ENCODE results near the gene FOXN4. TPM values are rescaled to one million over a fixed set of nuclear protein-coding genes. Genes with fewer than 3 reads are reported as not detected.

Gene FOXN4
- total RNA-seq, 4 donors from 2014 or later = not detected

DNA sequence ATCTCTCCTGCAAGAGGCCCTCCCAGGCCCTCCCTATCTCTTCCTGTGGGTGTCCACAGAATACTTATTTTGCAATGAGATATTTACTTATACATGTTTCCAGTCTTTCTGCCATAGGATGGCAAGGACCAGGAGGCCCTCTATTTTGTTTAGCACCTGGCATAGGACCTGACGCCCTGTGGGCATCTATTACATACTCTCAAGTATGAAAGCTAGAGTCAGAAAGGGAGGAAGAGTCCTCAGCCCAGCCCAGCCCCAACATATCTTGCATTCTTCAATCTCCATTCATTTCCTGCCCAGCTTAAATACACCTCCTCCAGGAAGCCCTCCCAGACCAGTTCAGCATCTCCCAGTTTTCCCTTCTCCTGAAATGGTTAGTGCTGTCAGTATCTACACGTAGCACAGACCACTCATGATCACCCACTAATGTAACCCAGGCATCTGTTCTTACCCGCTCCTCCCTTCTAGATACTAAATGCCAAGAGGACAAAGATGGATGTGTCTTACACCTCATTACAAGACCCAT lies 7.4 kb downstream of the FOXN4 start:
- H3K9me3 ChIP-seq = no peaks in the 10 kb centered on the region
- intact Hi-C loops (cut with DNase I; ENCODE audit: low total_unique reads) (no loop called here), in situ Hi-C loops (cut with MboI; ENCODE audit: low sequenced_read_pairs in 4 of 4) (no loop called here)
- no peak overlapping the region for H3K4me3 ChIP-seq
- no peaks in the 10 kb centered on the region for H3K4me1 ChIP-seq
- no peak for TF ChIP-seq POLR2A (IDR thresholded peaks at IDR 0.05)
- TF ChIP-seq, protein P1, sequence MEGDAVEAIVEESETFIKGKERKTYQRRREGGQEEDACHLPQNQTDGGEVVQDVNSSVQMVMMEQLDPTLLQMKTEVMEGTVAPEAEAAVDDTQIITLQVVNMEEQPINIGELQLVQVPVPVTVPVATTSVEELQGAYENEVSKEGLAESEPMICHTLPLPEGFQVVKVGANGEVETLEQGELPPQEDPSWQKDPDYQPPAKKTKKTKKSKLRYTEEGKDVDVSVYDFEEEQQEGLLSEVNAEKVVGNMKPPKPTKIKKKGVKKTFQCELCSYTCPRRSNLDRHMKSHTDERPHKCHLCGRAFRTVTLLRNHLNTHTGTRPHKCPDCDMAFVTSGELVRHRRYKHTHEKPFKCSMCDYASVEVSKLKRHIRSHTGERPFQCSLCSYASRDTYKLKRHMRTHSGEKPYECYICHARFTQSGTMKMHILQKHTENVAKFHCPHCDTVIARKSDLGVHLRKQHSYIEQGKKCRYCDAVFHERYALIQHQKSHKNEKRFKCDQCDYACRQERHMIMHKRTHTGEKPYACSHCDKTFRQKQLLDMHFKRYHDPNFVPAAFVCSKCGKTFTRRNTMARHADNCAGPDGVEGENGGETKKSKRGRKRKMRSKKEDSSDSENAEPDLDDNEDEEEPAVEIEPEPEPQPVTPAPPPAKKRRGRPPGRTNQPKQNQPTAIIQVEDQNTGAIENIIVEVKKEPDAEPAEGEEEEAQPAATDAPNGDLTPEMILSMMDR (IDR thresholded peaks at IDR 0.05 in 4 of 5, conservative IDR thresholded peaks at IDR 0.05 in 1 of 5) = no peak
- no peaks in the 10 kb centered on the region for H3K36me3 ChIP-seq
- DNase-seq (no peak), ATAC-seq (no peak)
- H3K27ac ChIP-seq = no peak overlapping the region
- peaks cover 3 to 16% (median 4%) of the 10 kb centered on the region in 3 donors for H3K27me3 ChIP-seq

DNA sequence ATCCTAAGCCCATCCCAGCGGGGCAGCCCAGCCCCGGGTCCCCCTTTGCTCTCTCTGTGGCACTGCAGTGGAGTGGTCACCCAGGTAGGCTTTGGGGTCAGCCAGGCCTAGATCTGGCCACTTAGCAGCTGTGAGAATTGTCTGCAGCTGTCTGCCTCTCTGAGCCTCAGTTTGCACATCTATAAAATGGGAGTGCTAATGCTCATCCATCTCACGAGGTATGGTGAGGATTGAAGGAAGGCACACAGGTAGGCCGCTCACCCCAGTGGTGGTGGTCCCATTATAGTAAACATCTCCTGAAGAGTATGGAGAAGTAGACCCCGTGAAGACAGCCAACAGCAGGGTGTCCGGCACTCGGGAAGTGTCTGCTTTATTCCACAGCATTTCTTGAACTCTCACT lies 9.2 kb downstream of the FOXN4 start:
- DNase-seq = no peak
- H3K27ac ChIP-seq = no peak overlapping the region
- in situ Hi-C loops (cut with MboI; ENCODE audit: low sequenced_read_pairs in 4 of 4) = no loop called here
- peaks cover 0 to 4% (median 0%) of the 10 kb centered on the region in 3 donors for H3K27me3 ChIP-seq
- H3K4me1 ChIP-seq = no peaks in the 10 kb centered on the region
- H3K36me3 ChIP-seq = no peaks in the 10 kb centered on the region
- H3K4me3 ChIP-seq = no peak overlapping the region
- H3K9me3 ChIP-seq = no peaks in the 10 kb centered on the region
- no peak for ATAC-seq
- intact Hi-C loops (cut with DNase I; ENCODE audit: low total_unique reads) = no loop called here
- TF ChIP-seq POLR2A (IDR thresholded peaks at IDR 0.05) = no peak
- TF ChIP-seq, protein P1 (IDR thresholded peaks at IDR 0.05 in 4 of 5, conservative IDR thresholded peaks at IDR 0.05 in 1 of 5) = no peak

DNA sequence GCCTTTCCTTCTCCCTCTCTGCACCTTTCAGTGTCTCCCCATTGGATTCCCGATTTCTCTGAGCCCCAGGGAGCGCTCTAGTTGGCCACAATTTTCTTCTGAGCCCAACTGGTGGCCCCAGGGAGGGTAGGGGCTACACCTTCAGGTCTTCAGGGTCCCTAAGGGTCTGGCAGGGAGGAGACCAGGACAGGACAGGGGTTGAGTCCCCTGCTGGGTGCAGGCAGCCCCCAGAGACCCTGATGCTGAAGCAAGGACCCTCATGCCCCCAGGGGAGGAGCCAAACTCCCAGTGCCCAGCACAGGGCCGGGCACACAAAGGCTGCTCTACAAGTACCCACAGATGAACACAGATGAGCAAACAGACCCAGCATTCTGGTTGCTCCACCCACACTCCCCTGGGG lies 12.7 kb downstream of the FOXN4 start:
- intact Hi-C loops (cut with DNase I; ENCODE audit: low total_unique reads) = no loop called here
- Histone ChIP-seq H3K27me3 (no peaks in the 10 kb centered on the region), H3K4me1 (peaks cover 0 to 9% of the 10 kb centered on the region in 2 donors), H3K4me3 (no peak overlapping the region), H3K9me3 (no peaks in the 10 kb centered on the region), H3K27ac (no peak overlapping the region), H3K36me3 (no peaks in the 10 kb centered on the region)
- ATAC-seq = no peak
- no peak for TF ChIP-seq POLR2A (IDR thresholded peaks at IDR 0.05)
- TF ChIP-seq, protein P1 (IDR thresholded peaks at IDR 0.05 in 4 of 5, conservative IDR thresholded peaks at IDR 0.05 in 1 of 5) = no peak
- DNase-seq = no peak
- in situ Hi-C loops (cut with MboI; ENCODE audit: low sequenced_read_pairs in 4 of 4) = no loop called here

DNA sequence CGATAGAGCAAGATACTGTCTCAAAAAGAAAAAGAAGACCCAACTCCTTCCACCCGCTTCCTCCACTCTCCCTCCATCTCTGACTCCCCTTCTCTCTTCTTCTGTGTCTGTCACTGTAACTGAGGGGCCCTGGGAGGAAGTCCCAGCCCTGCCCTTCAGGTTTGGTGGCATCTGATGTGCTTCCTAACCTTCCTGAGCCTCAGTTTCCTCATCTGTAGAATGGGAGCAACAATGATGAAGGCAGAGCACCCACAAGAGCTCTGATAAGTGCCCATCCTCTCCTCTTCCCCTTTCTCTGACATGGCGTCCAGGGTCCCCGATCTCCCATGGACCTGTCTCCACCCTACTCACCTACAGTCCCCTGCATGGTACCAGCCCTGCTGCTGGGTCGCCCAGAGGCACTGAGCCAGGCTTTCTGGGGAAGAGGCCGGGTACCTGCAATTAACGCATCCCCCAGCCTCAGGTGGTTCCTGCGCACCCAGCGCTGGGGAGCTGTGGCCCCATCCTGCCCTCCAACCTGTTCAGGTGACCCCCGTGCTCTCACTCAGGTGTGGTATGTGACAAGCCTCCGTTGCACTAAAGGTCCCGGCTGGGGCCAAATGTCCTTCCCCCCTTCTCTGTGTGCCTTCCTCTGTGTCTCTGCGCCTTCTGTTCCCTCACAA lies 13.2 kb downstream of the FOXN4 start:
- Histone ChIP-seq H3K27ac (no peak overlapping the region), H3K36me3 (no peaks in the 10 kb centered on the region), H3K4me3 (no peak overlapping the region), H3K4me1 (peaks cover 0 to 13% of the 10 kb centered on the region in 2 donors), H3K9me3 (no peaks in the 10 kb centered on the region), H3K27me3 (no peaks in the 10 kb centered on the region)
- intact Hi-C loops (cut with DNase I; ENCODE audit: low total_unique reads) = no loop called here
- DNase-seq (no peak), ATAC-seq (no peak)
- TF ChIP-seq, protein P1 (IDR thresholded peaks at IDR 0.05 in 4 of 5, conservative IDR thresholded peaks at IDR 0.05 in 1 of 5) = no peak
- no peak for TF ChIP-seq POLR2A (IDR thresholded peaks at IDR 0.05)
- in situ Hi-C loops (cut with MboI; ENCODE audit: low sequenced_read_pairs in 4 of 4) = no loop called here

All from gastrocnemius medialis (tissue), 4 donors.